Lung (tissue), 12 donors: ENCODE measurements around the gene CDK19. TPM values are rescaled to one million over a fixed set of nuclear protein-coding genes. Genes with fewer than 3 reads are reported as not detected.

ENCODE experiments used
- ATAC-seq: fragments of 200-7000 bp; cut with Tn5 transposase; one replicate; pipeline ENCODE4 v1.9.1; 2020; ENCODE audit warnings: moderate number of reproducible peaks; ENCODE audit not compliant: insufficient read depth, low FRiP score
- DNase-seq, 3 donors: peaks; one replicate each; pipeline ENCODE4 v3.0.0-alpha.2; 2013 to 2017
- H3K27ac ChIP-seq, 2 donors: one replicate each; pipeline ENCODE4 v1.5.1; 2013; ENCODE audit warnings: mild to moderate bottlenecking in 2 of 2, moderate library complexity in 2 of 2, control low read depth in 1 of 2, inconsistent platforms in 1 of 2, low read depth in 1 of 2, low read length in 1 of 2
- H3K27me3 ChIP-seq, 3 donors: one replicate each; pipeline ENCODE4 v1.5.1; 2013; ENCODE audit warnings: low read length in 2 of 3; ENCODE audit not compliant: control insufficient read depth in 3 of 3, insufficient read depth in 3 of 3
- H3K36me3 ChIP-seq, 4 donors: one replicate each; pipeline ENCODE4 v1.5.1; 2013; ENCODE audit warnings: low read length in 4 of 4, mild to moderate bottlenecking in 1 of 4, moderate library complexity in 1 of 4; ENCODE audit not compliant: control insufficient read depth in 4 of 4, insufficient read depth in 4 of 4
- H3K4me1 ChIP-seq, 5 donors: one replicate each; pipeline ENCODE4 v1.5.1; 2013; ENCODE audit warnings: low read length in 5 of 5, mild to moderate bottlenecking in 2 of 5, moderate library complexity in 1 of 5; ENCODE audit not compliant: control insufficient read depth in 5 of 5, insufficient read depth in 5 of 5
- H3K4me3 ChIP-seq: one replicate; pipeline ENCODE4 v1.5.1; 2013; ENCODE audit warnings: mild to moderate bottlenecking, control low read depth, moderate library complexity
- H3K9ac ChIP-seq, 2 donors: one replicate each; pipeline ENCODE4 v1.5.1; 2013; ENCODE audit warnings: low read length in 2 of 2, control low read depth in 1 of 2; ENCODE audit not compliant: insufficient read depth in 1 of 2
- H3K9me3 ChIP-seq, 4 donors: one replicate each; pipeline ENCODE4 v1.5.1; 2013; ENCODE audit warnings: low read length in 3 of 4, mild to moderate bottlenecking in 1 of 4, moderate library complexity in 1 of 4; ENCODE audit not compliant: control insufficient read depth in 4 of 4, insufficient read depth in 3 of 4
- WGBS, 2 donors: extraction: QIAGEN DNeasy Blood & Tissue Kit; methylation state at CpG; one replicate each; pipeline ENCODE4 v1.1.7; 2013; 5-methylcytosine and 5-hydroxymethylcytosine counted together
- polyA plus RNA-seq, 2 donors: library from polyadenylated mRNA; stranded (reverse); fragments of 200-250 nt; gene quantifications; one replicate each; pipeline ENCODE4 v1.2.1, GENCODE V29; 2013
- total RNA-seq, 2 donors: library from RNA; depleted of rRNA in 1 of 2; stranded (reverse); fragments of >200 nt in 1 of 2; gene quantifications; one replicate each; pipeline ENCODE4 v1.2.1, GENCODE V29; 2014 to 2021
- TF ChIP-seq, protein P1 (sequence below): IDR thresholded peaks from 2 replicates; pipeline ENCODE4 v1.5.1; 2012; ENCODE audit warnings: mild to moderate bottlenecking; ENCODE audit errors: control extremely low read depth, extremely low read depth
- donor health status: control.
- donor health status: control.
- donor health status: Bipolar disorder and iron deficiency.
- donor health status: healthy.
- donor health status: DM: yes; HTN: yes; CAD: no.

CDK19 gene
- total and polyA plus RNA-seq, 4 donors: 6.0 to 37.9 (median 10.4) TPM

DNA sequence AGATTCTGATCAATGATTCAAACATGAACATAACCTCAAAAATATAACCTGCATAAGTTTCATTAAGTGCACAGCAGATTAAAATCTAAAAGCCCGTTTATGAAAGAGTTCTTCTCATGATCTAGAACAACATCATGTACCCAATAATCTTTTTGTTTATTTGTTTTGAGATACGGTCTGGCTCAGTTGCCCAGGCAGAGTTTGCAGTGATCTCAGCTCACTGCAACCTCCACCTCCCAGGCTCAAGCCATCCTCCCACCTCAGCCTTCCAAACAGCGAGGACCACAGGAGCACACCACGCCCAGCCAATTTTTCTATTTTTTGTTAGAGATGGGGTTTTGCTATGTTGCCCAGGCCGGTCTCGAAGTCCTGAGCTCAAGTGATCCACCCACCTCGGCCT lies 149.7 kb downstream of the CDK19 start:
- no peaks in the 10 kb centered on the region for H3K27me3 ChIP-seq
- no peak overlapping the region for H3K27ac ChIP-seq
- no peak overlapping the region for H3K9ac ChIP-seq
- TF ChIP-seq, protein P1, sequence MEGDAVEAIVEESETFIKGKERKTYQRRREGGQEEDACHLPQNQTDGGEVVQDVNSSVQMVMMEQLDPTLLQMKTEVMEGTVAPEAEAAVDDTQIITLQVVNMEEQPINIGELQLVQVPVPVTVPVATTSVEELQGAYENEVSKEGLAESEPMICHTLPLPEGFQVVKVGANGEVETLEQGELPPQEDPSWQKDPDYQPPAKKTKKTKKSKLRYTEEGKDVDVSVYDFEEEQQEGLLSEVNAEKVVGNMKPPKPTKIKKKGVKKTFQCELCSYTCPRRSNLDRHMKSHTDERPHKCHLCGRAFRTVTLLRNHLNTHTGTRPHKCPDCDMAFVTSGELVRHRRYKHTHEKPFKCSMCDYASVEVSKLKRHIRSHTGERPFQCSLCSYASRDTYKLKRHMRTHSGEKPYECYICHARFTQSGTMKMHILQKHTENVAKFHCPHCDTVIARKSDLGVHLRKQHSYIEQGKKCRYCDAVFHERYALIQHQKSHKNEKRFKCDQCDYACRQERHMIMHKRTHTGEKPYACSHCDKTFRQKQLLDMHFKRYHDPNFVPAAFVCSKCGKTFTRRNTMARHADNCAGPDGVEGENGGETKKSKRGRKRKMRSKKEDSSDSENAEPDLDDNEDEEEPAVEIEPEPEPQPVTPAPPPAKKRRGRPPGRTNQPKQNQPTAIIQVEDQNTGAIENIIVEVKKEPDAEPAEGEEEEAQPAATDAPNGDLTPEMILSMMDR: no peak
- peaks cover 0 to 2% (median under 1%) of the 10 kb centered on the region in 4 donors for H3K36me3 ChIP-seq
- WGBS, 2 donors: 96 to 97% methylated on average over 7 of the region's 7 CpGs
- no peak for DNase-seq
- no peak overlapping the region for H3K4me3 ChIP-seq
- no peaks in the 10 kb centered on the region for H3K4me1 ChIP-seq
- ATAC-seq: no peak
- H3K9me3 ChIP-seq: peaks cover 0 to under 1% (median 0%) of the 10 kb centered on the region in 4 donors

DNA sequence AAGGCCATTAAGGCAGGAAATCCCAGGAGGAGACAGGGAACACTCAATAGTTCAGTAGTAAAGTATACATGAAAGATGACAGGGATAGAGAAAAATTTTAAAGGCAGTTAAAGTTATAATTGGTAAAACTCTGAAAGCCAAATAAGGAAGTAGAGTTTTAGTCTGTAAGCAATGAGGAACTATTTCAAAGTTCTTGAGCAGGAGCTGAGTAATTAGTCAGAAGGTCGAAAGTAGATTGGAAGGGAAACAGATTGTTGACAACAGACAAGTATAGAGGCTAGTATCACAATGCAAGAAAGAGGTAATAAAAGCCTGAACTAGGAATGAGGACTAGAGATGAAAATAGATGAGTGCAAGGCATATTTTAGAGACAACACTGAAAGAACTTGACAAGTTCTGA lies 150.3 kb downstream of the CDK19 start:
- DNase-seq (no peak), ATAC-seq (no peak)
- H3K9me3 ChIP-seq: peaks cover 0 to 3% (median 0%) of the 10 kb centered on the region in 4 donors
- 12 to 46% methylated on average over 1 of the region's 1 CpG for WGBS, 2 donors
- H3K4me3 ChIP-seq: no peak overlapping the region
- no peak overlapping the region for H3K9ac ChIP-seq
- H3K4me1 ChIP-seq: no peaks in the 10 kb centered on the region
- peaks cover 0 to 4% (median 2%) of the 10 kb centered on the region in 4 donors for H3K36me3 ChIP-seq
- no peak overlapping the region for H3K27ac ChIP-seq
- TF ChIP-seq, protein P1: no peak
- no peaks in the 10 kb centered on the region for H3K27me3 ChIP-seq

DNA sequence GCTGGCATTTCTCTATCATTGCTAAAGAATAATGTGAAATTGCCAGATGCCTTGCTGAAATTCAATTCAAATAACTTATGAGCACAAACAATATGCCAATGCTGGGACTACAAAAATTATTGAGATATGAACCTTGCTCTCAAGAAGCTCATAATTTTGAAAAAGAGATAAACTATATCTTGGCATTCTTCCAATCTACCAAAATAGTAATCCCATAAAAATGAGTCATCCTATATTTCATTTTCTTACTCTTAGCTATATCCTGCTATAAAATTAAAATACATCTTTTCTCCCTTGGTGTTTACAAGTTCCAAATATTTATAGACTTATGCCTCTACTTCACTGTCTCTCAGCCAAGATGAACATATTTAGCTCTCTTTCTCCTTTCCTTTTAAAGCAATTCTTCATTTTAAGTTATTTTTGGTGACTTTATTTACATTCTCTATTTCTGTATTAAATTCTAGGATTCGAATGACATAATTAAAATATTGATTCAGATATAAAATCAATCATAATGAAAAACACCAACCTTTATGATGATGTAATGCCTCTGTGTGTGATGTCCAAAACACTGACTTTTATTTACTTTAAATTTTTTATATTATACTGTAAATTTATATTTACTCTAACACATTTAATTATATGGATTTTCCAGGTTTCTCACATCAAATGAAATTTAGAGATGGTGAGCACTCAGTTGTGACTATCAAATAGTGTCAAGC lies 152.6 kb downstream of the CDK19 start:
- no peaks in the 10 kb centered on the region for H3K27me3 ChIP-seq
- no peak overlapping the region for H3K27ac ChIP-seq
- no peak for ATAC-seq
- TF ChIP-seq, protein P1: no peak
- H3K36me3 ChIP-seq: peaks cover 0 to 4% (median 1%) of the 10 kb centered on the region in 4 donors
- DNase-seq: no peak
- no peaks in the 10 kb centered on the region for H3K4me1 ChIP-seq
- 76 to 80% methylated on average over 1 of the region's 1 CpG for WGBS, 2 donors
- H3K4me3 ChIP-seq: no peak overlapping the region
- no peak overlapping the region for H3K9ac ChIP-seq
- H3K9me3 ChIP-seq: peaks cover 0 to 3% (median 0%) of the 10 kb centered on the region in 4 donors

DNA sequence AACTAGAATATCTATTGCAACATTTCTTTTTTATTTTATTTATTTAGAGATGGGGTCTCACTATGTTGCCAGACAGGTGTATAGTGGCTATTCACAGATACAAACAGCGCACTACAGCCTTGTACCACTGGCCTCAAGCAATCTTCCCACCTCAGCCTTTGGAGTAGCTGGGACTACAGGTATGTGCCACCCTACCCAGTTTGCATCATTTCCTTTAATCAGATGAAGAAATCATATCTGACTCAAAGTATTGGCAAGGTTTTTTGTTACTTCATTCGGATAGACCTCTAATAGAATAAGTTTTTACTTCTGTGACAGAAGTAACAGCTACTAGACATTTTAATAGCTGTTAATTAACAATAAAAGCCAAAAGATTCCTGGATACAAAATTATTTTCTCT lies 153.9 kb downstream of the CDK19 start:
- 94% methylated on average over 2 of the region's 2 CpGs for WGBS, 2 donors

More for the DNA sequence above, 153.9 kb downstream of the CDK19 start:
- no peak for ATAC-seq
- TF ChIP-seq, protein P1: no peak
- Histone ChIP-seq H3K27me3 (no peaks in the 10 kb centered on the region), H3K9ac (no peak overlapping the region), H3K4me1 (no peaks in the 10 kb centered on the region), H3K36me3 (peaks cover 0 to 4% (median 1%) of the 10 kb centered on the region in 4 donors), H3K4me3 (no peak overlapping the region), H3K27ac (no peak overlapping the region), H3K9me3 (peaks cover 0 to 3% (median 0%) of the 10 kb centered on the region in 4 donors)
- DNase-seq: no peak
